ENCODE results near the gene TBPL1. TPM values are rescaled to one million over a fixed set of nuclear protein-coding genes. Genes with fewer than 3 reads are reported as not detected.

Gene TBPL1
- total RNA-seq, 3 donors from 2014 or later: 10.2 to 16.4 (median 15.4) TPM

DNA sequence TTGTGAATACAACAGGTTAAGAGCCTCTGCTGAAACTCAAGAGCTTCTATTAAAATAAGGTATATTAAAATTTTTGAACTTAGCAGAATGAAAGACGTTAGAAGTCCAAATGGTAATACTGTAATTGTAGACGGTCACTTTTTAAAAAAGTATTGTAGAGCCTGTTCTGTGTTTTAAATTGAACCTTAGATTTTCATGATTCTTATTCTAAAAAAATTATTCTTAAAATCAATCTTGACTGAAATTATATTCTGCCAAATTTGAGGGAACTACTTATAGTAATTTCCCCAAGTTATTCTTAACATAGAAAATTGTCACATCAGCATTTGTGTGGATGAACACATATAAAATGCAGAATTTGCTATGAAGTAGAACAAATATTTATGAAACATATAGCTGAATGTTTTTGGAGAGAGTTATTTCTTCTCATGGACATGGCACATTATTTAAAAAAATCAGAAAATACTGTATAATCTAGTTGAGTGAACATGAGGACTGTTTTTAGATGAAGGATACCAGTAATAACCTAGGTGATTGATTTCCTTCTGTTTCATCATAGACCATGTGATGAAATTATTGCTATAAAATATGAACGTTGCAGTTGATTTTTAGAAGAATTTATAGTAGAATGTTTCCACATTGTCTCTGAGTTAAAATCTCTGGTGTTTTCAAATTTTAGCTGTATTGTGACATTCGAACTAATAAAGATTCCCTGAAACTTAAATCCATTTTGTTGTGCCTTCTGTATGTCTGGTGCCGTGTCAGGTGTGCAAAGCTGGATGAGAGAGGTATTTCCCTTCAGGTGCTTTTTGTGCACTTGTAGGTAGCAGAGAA, 2.8 kb downstream of the TBPL1 start:
- peaks cover 0 to 4% of the 10 kb centered on the region in 2 donors for H3K4me1 ChIP-seq

DNA sequence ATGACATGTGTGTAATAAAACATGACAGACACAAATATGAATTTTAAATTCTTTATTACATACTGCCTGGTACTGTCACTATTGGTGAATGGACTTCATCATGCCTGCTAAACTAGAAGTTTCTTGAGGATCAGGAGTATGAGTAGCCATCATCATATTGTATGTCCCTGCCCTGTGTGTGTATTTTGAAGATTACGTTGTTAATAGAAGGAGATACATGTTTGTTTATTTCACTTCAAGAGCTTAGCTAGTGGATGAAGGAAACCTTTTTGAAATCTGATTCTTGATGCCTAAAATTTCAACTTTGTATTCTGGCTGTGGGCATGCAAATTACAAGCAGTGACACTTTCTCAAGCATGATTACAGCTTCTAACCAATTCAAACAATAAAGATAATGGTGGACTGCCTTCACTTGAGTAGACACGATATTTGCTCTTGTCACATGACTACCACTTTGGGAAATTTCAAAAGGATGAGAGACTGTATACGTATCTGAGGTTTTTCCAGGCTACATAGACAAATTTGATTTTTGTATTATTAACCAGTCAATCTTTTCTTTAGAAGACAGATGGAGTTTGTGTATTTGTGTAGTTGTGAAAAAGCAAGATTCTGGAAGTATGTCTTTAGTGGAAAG, 3.5 kb downstream of the TBPL1 start:
- no peak overlapping the region for H3K27ac ChIP-seq
- peaks cover 0 to 4% of the 10 kb centered on the region in 2 donors for H3K4me1 ChIP-seq
- intact Hi-C loops (cut with DNase I; ENCODE audit: low total_unique reads): loop anchor here (2.0 kb wide), 1 partner anchor 46 kb away; no protein-coding TSS in a partner anchor
- TF ChIP-seq, protein P1, sequence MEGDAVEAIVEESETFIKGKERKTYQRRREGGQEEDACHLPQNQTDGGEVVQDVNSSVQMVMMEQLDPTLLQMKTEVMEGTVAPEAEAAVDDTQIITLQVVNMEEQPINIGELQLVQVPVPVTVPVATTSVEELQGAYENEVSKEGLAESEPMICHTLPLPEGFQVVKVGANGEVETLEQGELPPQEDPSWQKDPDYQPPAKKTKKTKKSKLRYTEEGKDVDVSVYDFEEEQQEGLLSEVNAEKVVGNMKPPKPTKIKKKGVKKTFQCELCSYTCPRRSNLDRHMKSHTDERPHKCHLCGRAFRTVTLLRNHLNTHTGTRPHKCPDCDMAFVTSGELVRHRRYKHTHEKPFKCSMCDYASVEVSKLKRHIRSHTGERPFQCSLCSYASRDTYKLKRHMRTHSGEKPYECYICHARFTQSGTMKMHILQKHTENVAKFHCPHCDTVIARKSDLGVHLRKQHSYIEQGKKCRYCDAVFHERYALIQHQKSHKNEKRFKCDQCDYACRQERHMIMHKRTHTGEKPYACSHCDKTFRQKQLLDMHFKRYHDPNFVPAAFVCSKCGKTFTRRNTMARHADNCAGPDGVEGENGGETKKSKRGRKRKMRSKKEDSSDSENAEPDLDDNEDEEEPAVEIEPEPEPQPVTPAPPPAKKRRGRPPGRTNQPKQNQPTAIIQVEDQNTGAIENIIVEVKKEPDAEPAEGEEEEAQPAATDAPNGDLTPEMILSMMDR (IDR thresholded peaks at IDR 0.05): no peak
- TF ChIP-seq POLR2AphosphoS5 (IDR thresholded peaks at IDR 0.05) (no peak), POLR2A (IDR thresholded peaks at IDR 0.05) (no peak)
- H3K36me3 ChIP-seq: no peaks in the 10 kb centered on the region
- DNase-seq (ENCODE audit: low spot score in 2 of 2): no peak
- no peaks in the 10 kb centered on the region for H3K9me3 ChIP-seq
- H3K4me3 ChIP-seq: no peak overlapping the region
- H3K27me3 ChIP-seq: no peaks in the 10 kb centered on the region

More for the DNA sequence above, 2.8 kb downstream of the TBPL1 start:
- Histone ChIP-seq H3K9me3 (no peaks in the 10 kb centered on the region), H3K36me3 (no peaks in the 10 kb centered on the region), H3K27me3 (no peaks in the 10 kb centered on the region), H3K4me3 (no peak overlapping the region), H3K27ac (no peak overlapping the region)
- TF ChIP-seq POLR2AphosphoS5 (IDR thresholded peaks at IDR 0.05) (no peak), POLR2A (IDR thresholded peaks at IDR 0.05) (no peak)
- TF ChIP-seq, protein P1 (IDR thresholded peaks at IDR 0.05): no peak
- DNase-seq (ENCODE audit: low spot score in 2 of 2): no peak
- intact Hi-C loops (cut with DNase I; ENCODE audit: low total_unique reads): loop anchor here (2.0 kb wide), 1 partner anchor 47 kb away; no protein-coding TSS in a partner anchor

DNA sequence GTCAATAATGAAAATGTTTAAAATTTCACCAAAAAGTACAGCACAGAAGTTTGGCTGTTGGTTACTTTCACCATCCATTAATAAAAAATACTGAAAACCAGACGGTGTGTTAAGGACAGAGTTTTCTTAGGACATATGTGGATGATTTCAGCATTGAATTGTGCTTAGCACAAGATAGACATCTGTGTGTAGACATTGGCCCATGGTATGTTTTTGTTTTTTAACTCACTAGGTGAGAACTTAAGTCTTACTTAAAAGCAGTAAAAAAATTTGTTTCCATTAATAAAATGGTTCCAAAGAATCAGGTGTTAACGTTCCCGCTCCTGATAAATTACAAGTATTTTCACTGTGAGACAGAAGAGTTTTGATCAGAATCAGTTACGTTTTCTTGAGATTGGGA, 4.2 kb downstream of the TBPL1 start:
- no peaks in the 10 kb centered on the region for H3K27me3 ChIP-seq
- no peak overlapping the region for H3K4me3 ChIP-seq
- no peak overlapping the region for H3K27ac ChIP-seq
- no peak for DNase-seq (ENCODE audit: low spot score in 2 of 2)
- H3K9me3 ChIP-seq: no peaks in the 10 kb centered on the region
- intact Hi-C loops (cut with DNase I; ENCODE audit: low total_unique reads): loop anchor here (2.0 kb wide), 1 partner anchor 46 kb away; no protein-coding TSS in a partner anchor
- H3K4me1 ChIP-seq: peaks cover 0 to 4% of the 10 kb centered on the region in 2 donors
- no peaks in the 10 kb centered on the region for H3K36me3 ChIP-seq
- no peak for TF ChIP-seq POLR2A (IDR thresholded peaks at IDR 0.05)

DNA sequence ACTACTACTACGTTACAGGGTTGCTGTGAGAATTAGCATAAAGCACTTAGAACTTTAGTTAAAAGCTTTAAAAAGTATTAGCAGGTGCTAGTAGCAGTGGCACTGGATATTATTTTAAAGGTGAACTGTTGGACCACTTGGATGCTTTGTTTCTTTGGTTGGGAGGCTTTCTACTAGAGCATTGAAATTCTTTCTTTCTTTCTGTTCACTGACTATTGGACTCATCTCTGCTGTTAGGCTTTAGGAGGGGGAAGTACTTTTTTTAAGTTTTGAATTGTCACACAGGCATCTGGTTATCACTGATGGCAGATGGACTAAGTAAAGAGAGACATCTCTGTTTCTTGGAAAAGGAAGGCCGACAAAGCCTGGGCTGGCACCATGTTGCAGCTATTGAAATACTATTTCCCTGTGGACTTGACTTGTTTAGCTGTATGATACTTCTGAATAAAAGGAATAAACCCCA, 4.8 kb downstream of the TBPL1 start:
- intact Hi-C loops (cut with DNase I; ENCODE audit: low total_unique reads): loop anchor here (2.0 kb wide), 1 partner anchor 45 kb away; no protein-coding TSS in a partner anchor
- Histone ChIP-seq H3K27ac (no peak overlapping the region), H3K9me3 (no peaks in the 10 kb centered on the region)

DNA sequence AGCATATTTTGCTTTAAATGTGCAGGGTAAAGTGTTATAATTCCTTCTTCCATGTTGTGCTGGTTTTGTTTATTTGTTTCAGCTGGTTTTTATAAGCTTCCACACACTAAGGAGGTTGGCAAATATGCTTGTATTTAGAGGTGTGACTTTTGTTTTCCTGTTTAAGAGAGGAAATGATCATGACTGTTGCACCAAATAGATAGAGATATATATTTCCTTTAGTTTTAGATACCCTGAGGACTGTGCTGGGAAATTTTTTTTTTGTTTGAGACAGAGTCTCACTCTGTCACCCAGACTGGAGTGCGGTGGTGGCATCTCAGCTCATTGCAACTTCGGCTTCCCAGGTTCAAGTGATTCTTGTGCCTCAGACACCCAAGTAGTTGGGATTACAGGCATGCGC, 5.8 kb downstream of the TBPL1 start:
- Histone ChIP-seq H3K4me1 (peaks cover 0 to 4% of the 10 kb centered on the region in 2 donors), H3K4me3 (no peak overlapping the region), H3K27ac (peak overlapping the region in 1 of 2 donors; percentile 14), H3K36me3 (no peaks in the 10 kb centered on the region), H3K9me3 (no peaks in the 10 kb centered on the region), H3K27me3 (no peaks in the 10 kb centered on the region)
- intact Hi-C loops (cut with DNase I; ENCODE audit: low total_unique reads): no loop called here
- no peak for DNase-seq (ENCODE audit: low spot score in 2 of 2)
- TF ChIP-seq, protein P1 (IDR thresholded peaks at IDR 0.05): no peak
- TF ChIP-seq POLR2AphosphoS5 (IDR thresholded peaks at IDR 0.05) (no peak), POLR2A (IDR thresholded peaks at IDR 0.05) (no peak)

More for the DNA sequence above, 4.8 kb downstream of the TBPL1 start:
- no peaks in the 10 kb centered on the region for H3K36me3 ChIP-seq
- no peak overlapping the region for H3K4me3 ChIP-seq
- H3K27me3 ChIP-seq: no peaks in the 10 kb centered on the region
- TF ChIP-seq, protein P1 (IDR thresholded peaks at IDR 0.05): no peak
- TF ChIP-seq POLR2AphosphoS5 (IDR thresholded peaks at IDR 0.05) (no peak), POLR2A (IDR thresholded peaks at IDR 0.05) (no peak)
- H3K4me1 ChIP-seq: peaks cover 0 to 4% of the 10 kb centered on the region in 2 donors
- DNase-seq (ENCODE audit: low spot score in 2 of 2): no peak

Data from breast epithelium (tissue), 4 donors.